Measurements from ENCODE around the gene FAF1.

The FAF1 gene

DNA sequence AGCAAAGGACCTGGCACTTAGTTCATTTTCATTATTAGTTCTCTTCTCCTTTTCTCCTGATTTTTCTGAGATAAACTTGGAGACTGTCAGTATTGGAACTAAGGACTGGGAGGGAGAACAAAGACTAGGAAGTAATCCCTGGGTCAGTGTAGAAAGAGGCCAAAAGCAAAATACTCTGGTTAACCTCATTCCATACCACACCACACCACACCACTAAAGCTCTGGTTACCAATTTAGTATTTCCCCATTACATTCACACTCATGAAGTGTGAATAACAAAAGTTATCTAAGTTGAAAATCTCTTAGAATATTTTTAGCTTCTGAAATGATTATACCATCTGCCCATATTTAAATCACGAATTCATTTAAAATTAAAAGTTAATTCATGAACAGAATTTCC is 467.9 kb downstream of the FAF1 start:
- DNase-seq (ENCODE audit: low read depth, low spot score), result no peak
- TF ChIP-seq, protein P1, sequence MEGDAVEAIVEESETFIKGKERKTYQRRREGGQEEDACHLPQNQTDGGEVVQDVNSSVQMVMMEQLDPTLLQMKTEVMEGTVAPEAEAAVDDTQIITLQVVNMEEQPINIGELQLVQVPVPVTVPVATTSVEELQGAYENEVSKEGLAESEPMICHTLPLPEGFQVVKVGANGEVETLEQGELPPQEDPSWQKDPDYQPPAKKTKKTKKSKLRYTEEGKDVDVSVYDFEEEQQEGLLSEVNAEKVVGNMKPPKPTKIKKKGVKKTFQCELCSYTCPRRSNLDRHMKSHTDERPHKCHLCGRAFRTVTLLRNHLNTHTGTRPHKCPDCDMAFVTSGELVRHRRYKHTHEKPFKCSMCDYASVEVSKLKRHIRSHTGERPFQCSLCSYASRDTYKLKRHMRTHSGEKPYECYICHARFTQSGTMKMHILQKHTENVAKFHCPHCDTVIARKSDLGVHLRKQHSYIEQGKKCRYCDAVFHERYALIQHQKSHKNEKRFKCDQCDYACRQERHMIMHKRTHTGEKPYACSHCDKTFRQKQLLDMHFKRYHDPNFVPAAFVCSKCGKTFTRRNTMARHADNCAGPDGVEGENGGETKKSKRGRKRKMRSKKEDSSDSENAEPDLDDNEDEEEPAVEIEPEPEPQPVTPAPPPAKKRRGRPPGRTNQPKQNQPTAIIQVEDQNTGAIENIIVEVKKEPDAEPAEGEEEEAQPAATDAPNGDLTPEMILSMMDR (IDR thresholded peaks at IDR 0.05; ENCODE audit: insufficient read depth, low read length, missing control alignments), result no peak
- ChIA-PET POLR2A (no interaction called here), CTCF (no interaction called here)
- H3K4me3 ChIP-seq (ENCODE audit: low read depth, low read length), result no peak overlapping the region

DNA sequence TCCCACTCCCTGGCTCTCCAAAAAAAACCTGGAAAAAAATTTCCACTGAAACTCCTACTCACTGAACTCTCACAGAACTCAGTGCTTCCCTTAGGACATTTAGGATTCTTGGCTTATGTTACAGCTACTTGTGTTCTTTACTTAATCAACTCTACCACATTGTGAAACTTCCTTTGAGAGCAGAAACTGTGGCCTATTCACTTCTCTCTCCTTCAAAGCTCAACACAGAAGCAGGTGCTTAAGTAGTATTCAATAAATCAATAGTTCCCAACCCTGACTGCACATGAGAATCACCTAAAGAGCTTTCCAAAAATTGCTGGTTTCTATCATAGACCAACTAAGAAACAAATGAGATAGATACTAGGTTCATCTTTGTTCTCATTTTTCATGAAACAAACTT is 468.9 kb downstream of the FAF1 start:
- TF ChIP-seq, protein P1 (IDR thresholded peaks at IDR 0.05; ENCODE audit: insufficient read depth, low read length, missing control alignments), result no peak
- CTCF ChIA-PET, result interaction anchor here (1.4 kb wide), 1 partner anchor 213 kb away, joined by 3 read pairs; no protein-coding TSS in a partner anchor
- POLR2A ChIA-PET, result no interaction called here
- H3K4me3 ChIP-seq (ENCODE audit: low read depth, low read length), result no peak overlapping the region
- no peak for DNase-seq (ENCODE audit: low read depth, low spot score)

DNA sequence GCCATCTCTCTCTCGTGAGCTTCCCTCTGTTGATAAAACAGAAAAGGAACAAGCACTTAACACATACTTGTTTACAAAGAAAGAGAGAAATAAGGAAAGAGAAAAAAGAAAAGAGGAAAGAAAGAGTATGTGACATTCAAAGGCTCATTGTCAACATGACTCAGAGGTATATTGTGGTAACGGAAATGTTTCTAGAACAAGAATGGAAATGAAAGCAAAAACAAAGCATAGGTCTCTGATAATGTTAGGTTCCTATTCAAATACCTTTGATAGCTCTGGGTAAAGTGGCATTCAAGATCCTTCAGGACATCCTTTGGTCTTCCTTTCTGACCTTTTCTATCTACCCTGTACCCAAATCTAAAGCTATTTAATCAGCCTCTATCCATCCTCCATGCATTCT is 469.4 kb downstream of the FAF1 start:
- no peak overlapping the region for H3K4me3 ChIP-seq (ENCODE audit: low read depth, low read length)
- TF ChIP-seq, protein P1 (IDR thresholded peaks at IDR 0.05; ENCODE audit: insufficient read depth, low read length, missing control alignments), result no peak
- POLR2A ChIA-PET, result no interaction called here
- DNase-seq (ENCODE audit: low read depth, low spot score), result no peak
- CTCF ChIA-PET, result interaction anchor here (1.4 kb wide), 1 partner anchor 214 kb away, joined by 3 read pairs; no protein-coding TSS in a partner anchor

DNA sequence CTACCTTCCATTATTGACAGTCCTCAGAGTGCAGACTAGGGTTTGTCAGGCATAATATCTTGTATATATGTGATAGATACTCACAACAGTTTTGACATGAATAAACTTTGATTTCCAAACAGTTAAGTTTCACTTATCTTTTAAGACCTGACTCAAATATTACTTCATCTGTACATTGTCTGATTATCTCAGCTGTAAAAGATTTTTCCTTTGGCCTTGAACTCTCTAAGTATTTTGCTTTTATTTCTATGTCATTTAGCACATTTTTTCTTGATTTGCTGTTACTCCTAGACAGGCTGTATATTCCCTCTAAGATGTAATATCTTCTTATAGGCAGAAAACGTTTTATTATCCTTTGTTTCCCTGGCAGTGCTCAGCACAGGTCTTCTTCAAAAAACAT is 471.2 kb downstream of the FAF1 start:
- TF ChIP-seq, protein P1 (IDR thresholded peaks at IDR 0.05; ENCODE audit: insufficient read depth, low read length, missing control alignments), result no peak
- CTCF ChIA-PET, result no interaction called here
- POLR2A ChIA-PET, result no interaction called here
- H3K4me3 ChIP-seq (ENCODE audit: low read depth, low read length), result no peak overlapping the region
- no peak for DNase-seq (ENCODE audit: low read depth, low spot score)

DNA sequence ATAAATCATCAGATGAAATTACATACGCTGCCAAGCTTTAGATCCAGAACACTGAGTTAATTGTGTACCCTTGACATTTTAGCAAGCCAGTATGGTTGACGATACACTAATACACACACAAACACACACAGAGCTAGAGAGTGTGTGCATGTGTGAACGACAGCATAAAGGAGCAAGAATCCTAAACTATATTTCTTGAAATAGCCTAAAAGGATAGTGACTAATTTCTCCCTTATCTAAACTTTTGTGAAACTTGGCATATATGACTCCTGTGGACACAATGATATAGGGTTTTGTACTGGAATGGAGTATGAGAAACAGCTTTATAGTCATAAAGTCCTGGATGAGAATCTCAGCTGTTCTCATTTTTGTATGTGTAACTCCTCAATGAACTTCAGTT is 471.7 kb downstream of the FAF1 start:
- TF ChIP-seq, protein P1 (IDR thresholded peaks at IDR 0.05; ENCODE audit: insufficient read depth, low read length, missing control alignments), result no peak
- CTCF ChIA-PET, result no interaction called here
- no peak overlapping the region for H3K4me3 ChIP-seq (ENCODE audit: low read depth, low read length)
- POLR2A ChIA-PET, result no interaction called here
- DNase-seq (ENCODE audit: low read depth, low spot score), result no peak

DNA sequence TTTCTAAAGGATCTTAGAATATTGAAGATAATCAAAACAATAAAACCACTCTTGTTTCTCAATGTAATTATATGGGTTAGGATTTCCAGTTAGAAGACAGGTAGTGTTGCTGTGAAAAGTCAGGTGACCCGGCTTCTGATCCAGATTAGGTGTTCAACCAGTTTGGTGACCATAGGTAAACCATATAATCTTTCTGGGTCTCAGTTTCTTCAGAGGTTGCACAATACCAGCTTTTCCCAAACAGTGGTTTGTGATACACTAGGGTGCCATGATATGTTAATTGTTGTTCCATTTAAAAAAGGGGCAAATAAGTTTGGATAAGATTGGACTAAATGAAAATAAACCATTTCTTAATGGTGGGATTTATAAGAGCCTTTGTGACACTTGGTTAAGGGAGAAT is 472.3 kb downstream of the FAF1 start:
- no peak for DNase-seq (ENCODE audit: low read depth, low spot score)
- POLR2A ChIA-PET, result no interaction called here
- CTCF ChIA-PET, result no interaction called here
- H3K4me3 ChIP-seq (ENCODE audit: low read depth, low read length), result no peak overlapping the region
- TF ChIP-seq, protein P1 (IDR thresholded peaks at IDR 0.05; ENCODE audit: insufficient read depth, low read length, missing control alignments), result no peak
